ENCODE data around the gene OAS3.

The OAS3 gene

GRCh38 chr12:112992541-112993398 is 54.5 kb downstream of the OAS3 start:
- Mint-ChIP-seq H3K27ac (no peak overlapping the region), H3K4me3 (no peak overlapping the region), H3K9me3 (peaks cover 11% of the 10 kb centered on the region), H3K4me1 (ENCODE audit: low read depth) (peaks cover 18% of the 10 kb centered on the region), H3K27me3 (ENCODE audit: low read depth) (no peaks in the 10 kb centered on the region), H3K36me3 (ENCODE audit: low read depth) (peaks cover 92% of the 10 kb centered on the region)
- peak; percentile 57 for DNase-seq (ENCODE audit: low spot score)

GRCh38 chr12:112995008-112995407 is 56.7 kb downstream of the OAS3 start:
- Mint-ChIP-seq H3K9me3 (peaks cover 16% of the 10 kb centered on the region), H3K27ac (no peak overlapping the region), H3K27me3 (ENCODE audit: low read depth) (no peaks in the 10 kb centered on the region), H3K4me1 (ENCODE audit: low read depth) (peaks cover 5% of the 10 kb centered on the region), H3K36me3 (ENCODE audit: low read depth) (peaks cover 92% of the 10 kb centered on the region), H3K4me3 (no peak overlapping the region)
- no peak for DNase-seq (ENCODE audit: low spot score)

GRCh38 chr12:112996501-112996900 is 58.2 kb downstream of the OAS3 start:
- no peak overlapping the region for H3K27ac Mint-ChIP-seq

GRCh38 chr12:112997506-112997905 is 59.2 kb downstream of the OAS3 start:
- DNase-seq (ENCODE audit: low spot score): no peak
- H3K9me3 Mint-ChIP-seq: peaks cover 12% of the 10 kb centered on the region
- H3K27ac Mint-ChIP-seq: no peak overlapping the region
- H3K27me3 Mint-ChIP-seq (ENCODE audit: low read depth): no peaks in the 10 kb centered on the region
- H3K4me3 Mint-ChIP-seq: no peak overlapping the region
- H3K4me1 Mint-ChIP-seq (ENCODE audit: low read depth): peaks cover 5% of the 10 kb centered on the region
- peaks cover 86% of the 10 kb centered on the region for H3K36me3 Mint-ChIP-seq (ENCODE audit: low read depth)

More at GRCh38 chr12:112996501-112996900, 58.2 kb downstream of the OAS3 start:
- Mint-ChIP-seq H3K4me3 (no peak overlapping the region), H3K36me3 (ENCODE audit: low read depth) (peaks cover 88% of the 10 kb centered on the region), H3K27me3 (ENCODE audit: low read depth) (no peaks in the 10 kb centered on the region), H3K9me3 (peaks cover 16% of the 10 kb centered on the region), H3K4me1 (ENCODE audit: low read depth) (peaks cover 5% of the 10 kb centered on the region)
- DNase-seq (ENCODE audit: low spot score): no peak

- Mint-ChIP-seq H3K27ac (no peak overlapping the region), H3K27me3 (ENCODE audit: low read depth) (no peaks in the 10 kb centered on the region), H3K9me3 (peaks cover 12% of the 10 kb centered on the region), H3K36me3 (ENCODE audit: low read depth) (peaks cover 88% of the 10 kb centered on the region), H3K4me1 (ENCODE audit: low read depth) (peaks cover 5% of the 10 kb centered on the region), H3K4me3 (no peak overlapping the region)
- no peak for DNase-seq (ENCODE audit: low spot score)
Measured at GRCh38 chr12:112998987-112999767, 60.9 kb downstream of the OAS3 start.

- no peak for DNase-seq (ENCODE audit: low spot score)
- Mint-ChIP-seq H3K4me1 (ENCODE audit: low read depth) (peaks cover 3% of the 10 kb centered on the region), H3K4me3 (no peak overlapping the region), H3K36me3 (ENCODE audit: low read depth) (peaks cover 89% of the 10 kb centered on the region), H3K27me3 (ENCODE audit: low read depth) (no peaks in the 10 kb centered on the region), H3K27ac (no peak overlapping the region), H3K9me3 (peaks cover 12% of the 10 kb centered on the region)
Measured at GRCh38 chr12:113000433-113000832, 62.2 kb downstream of the OAS3 start.

- Mint-ChIP-seq H3K4me1 (ENCODE audit: low read depth) (peaks cover 3% of the 10 kb centered on the region), H3K27ac (no peak overlapping the region), H3K27me3 (ENCODE audit: low read depth) (no peaks in the 10 kb centered on the region), H3K4me3 (no peak overlapping the region), H3K9me3 (peaks cover 11% of the 10 kb centered on the region), H3K36me3 (ENCODE audit: low read depth) (peaks cover 83% of the 10 kb centered on the region)
- DNase-seq (ENCODE audit: low spot score): no peak
Measured at GRCh38 chr12:113002155-113002554, 63.9 kb downstream of the OAS3 start.

GRCh38 chr12:113002676-113003075 is 64.4 kb downstream of the OAS3 start:
- no peak overlapping the region for H3K4me3 Mint-ChIP-seq
- peaks cover 79% of the 10 kb centered on the region for H3K36me3 Mint-ChIP-seq (ENCODE audit: low read depth)
- peaks cover 6% of the 10 kb centered on the region for H3K9me3 Mint-ChIP-seq
- DNase-seq (ENCODE audit: low spot score): no peak
- H3K27ac Mint-ChIP-seq: no peak overlapping the region
- H3K27me3 Mint-ChIP-seq (ENCODE audit: low read depth): no peaks in the 10 kb centered on the region
- H3K4me1 Mint-ChIP-seq (ENCODE audit: low read depth): peaks cover 3% of the 10 kb centered on the region

GRCh38 chr12:113003636-113004035 is 65.4 kb downstream of the OAS3 start:
- no peak overlapping the region for H3K27ac Mint-ChIP-seq
- peaks cover 75% of the 10 kb centered on the region for H3K36me3 Mint-ChIP-seq (ENCODE audit: low read depth)
- H3K4me1 Mint-ChIP-seq (ENCODE audit: low read depth): peaks cover 2% of the 10 kb centered on the region

GRCh38 chr12:113005762-113006161 is 67.5 kb downstream of the OAS3 start:
- Mint-ChIP-seq H3K27ac (no peak overlapping the region), H3K36me3 (ENCODE audit: low read depth) (peaks cover 74% of the 10 kb centered on the region), H3K4me3 (no peak overlapping the region), H3K9me3 (peaks cover 4% of the 10 kb centered on the region), H3K27me3 (ENCODE audit: low read depth) (no peaks in the 10 kb centered on the region), H3K4me1 (ENCODE audit: low read depth) (no peaks in the 10 kb centered on the region)
- DNase-seq (ENCODE audit: low spot score): no peak

More at GRCh38 chr12:113003636-113004035, 65.4 kb downstream of the OAS3 start:
- H3K4me3 Mint-ChIP-seq: no peak overlapping the region
- H3K9me3 Mint-ChIP-seq: peaks cover 2% of the 10 kb centered on the region
- no peaks in the 10 kb centered on the region for H3K27me3 Mint-ChIP-seq (ENCODE audit: low read depth)
- no peak for DNase-seq (ENCODE audit: low spot score)

- Mint-ChIP-seq H3K36me3 (ENCODE audit: low read depth) (peaks cover 77% of the 10 kb centered on the region), H3K27me3 (ENCODE audit: low read depth) (no peaks in the 10 kb centered on the region), H3K4me1 (ENCODE audit: low read depth) (no peaks in the 10 kb centered on the region), H3K9me3 (peaks cover 7% of the 10 kb centered on the region), H3K27ac (no peak overlapping the region), H3K4me3 (no peak overlapping the region)
- DNase-seq (ENCODE audit: low spot score): no peak
Measured at GRCh38 chr12:113006206-113006605, 67.9 kb downstream of the OAS3 start.

GRCh38 chr12:113006641-113007040 is 68.4 kb downstream of the OAS3 start:
- no peak for DNase-seq (ENCODE audit: low spot score)
- no peak overlapping the region for H3K27ac Mint-ChIP-seq
- H3K4me3 Mint-ChIP-seq: no peak overlapping the region
- H3K9me3 Mint-ChIP-seq: peaks cover 7% of the 10 kb centered on the region
- H3K4me1 Mint-ChIP-seq (ENCODE audit: low read depth): no peaks in the 10 kb centered on the region
- H3K27me3 Mint-ChIP-seq (ENCODE audit: low read depth): no peaks in the 10 kb centered on the region
- peaks cover 78% of the 10 kb centered on the region for H3K36me3 Mint-ChIP-seq (ENCODE audit: low read depth)

- no peaks in the 10 kb centered on the region for H3K4me1 Mint-ChIP-seq (ENCODE audit: low read depth)
- no peak overlapping the region for H3K27ac Mint-ChIP-seq
- peaks cover 80% of the 10 kb centered on the region for H3K36me3 Mint-ChIP-seq (ENCODE audit: low read depth)
- no peaks in the 10 kb centered on the region for H3K27me3 Mint-ChIP-seq (ENCODE audit: low read depth)
- H3K9me3 Mint-ChIP-seq: peaks cover 7% of the 10 kb centered on the region
- H3K4me3 Mint-ChIP-seq: no peak overlapping the region
- no peak for DNase-seq (ENCODE audit: low spot score)
Measured at GRCh38 chr12:113007166-113007565, 68.9 kb downstream of the OAS3 start.

GRCh38 chr12:113010701-113011100 is 72.4 kb downstream of the OAS3 start:
- no peaks in the 10 kb centered on the region for H3K4me1 Mint-ChIP-seq (ENCODE audit: low read depth)
- DNase-seq (ENCODE audit: low spot score): no peak
- no peak overlapping the region for H3K27ac Mint-ChIP-seq
- H3K9me3 Mint-ChIP-seq: peaks cover 7% of the 10 kb centered on the region
- no peak overlapping the region for H3K4me3 Mint-ChIP-seq
- H3K27me3 Mint-ChIP-seq (ENCODE audit: low read depth): no peaks in the 10 kb centered on the region
- H3K36me3 Mint-ChIP-seq (ENCODE audit: low read depth): peaks cover 52% of the 10 kb centered on the region
